Measurements from ENCODE around the gene DYNLRB1. TPM values are rescaled to one million over a fixed set of nuclear protein-coding genes. Genes with fewer than 3 reads are reported as not detected.

The DYNLRB1 gene
- total and polyA plus RNA-seq, 2 of the 13 experiments (the other 11 are each of a cell fraction or from before 2014, with no cell fraction given), result 140 to 244 TPM

- no peak; the same call in 1 of the 2 replicates for TF ChIP-seq THRA (CRISPR knock-in tag; IDR thresholded peaks at IDR 0.05; ENCODE audit: borderline replicate concordance)
- TF ChIP-seq ZNF34 (CRISPR knock-in tag; IDR thresholded peaks at IDR 0.05; ENCODE audit: borderline replicate concordance), result no peak
- TF ChIP-seq ZNF362 (CRISPR knock-in tag; IDR thresholded peaks at IDR 0.05; ENCODE audit: borderline replicate concordance), result peak; percentile 36
- peak; percentile 7 for TF ChIP-seq ZNF609 (CRISPR knock-in tag; IDR thresholded peaks at IDR 0.05; ENCODE audit: borderline replicate concordance)
- TF ChIP-seq GABPB1 (CRISPR knock-in tag; IDR thresholded peaks at IDR 0.05), result no peak
- no peak for TF ChIP-seq RFXANK (CRISPR knock-in tag; IDR thresholded peaks at IDR 0.05)
- TF ChIP-seq PHF8 (CRISPR knock-in tag; IDR thresholded peaks at IDR 0.05), result no peak
- TF ChIP-seq ZSCAN20 (CRISPR knock-in tag; IDR thresholded peaks at IDR 0.05; ENCODE audit: borderline replicate concordance), result no peak
- TF ChIP-seq ZNF383 (CRISPR knock-in tag; IDR thresholded peaks at IDR 0.05; ENCODE audit: borderline replicate concordance), result no peak; the same call in 1 of the 2 replicates
- TF ChIP-seq GMEB2 (CRISPR knock-in tag; IDR thresholded peaks at IDR 0.05; ENCODE audit: low read depth), result no peak
- no peak for TF ChIP-seq ZNF562 (CRISPR knock-in tag; IDR thresholded peaks at IDR 0.05; ENCODE audit: borderline replicate concordance)
- TF ChIP-seq ZNF232 (CRISPR knock-in tag; IDR thresholded peaks at IDR 0.05; ENCODE audit: borderline replicate concordance), result 0 out of 2 replicates have a peak, but pooled peaks have one; percentile 36
- no peak; the same call in 1 of the 2 replicates for TF ChIP-seq ZNF510 (CRISPR knock-in tag; IDR thresholded peaks at IDR 0.05; ENCODE audit: low read depth)
- peak; percentile 95; the same call in 1 of the 2 replicates for TF ChIP-seq CHD4 (IDR thresholded peaks at IDR 0.05; ENCODE audit: borderline replicate concordance, low read length)
- no peak for TF ChIP-seq CTCF (CRISPR knock-in tag; IDR thresholded peaks at IDR 0.05)
- TF ChIP-seq KLF6 (CRISPR knock-in tag; IDR thresholded peaks at IDR 0.05), result no peak
- TF ChIP-seq RAD51 (IDR thresholded peaks at IDR 0.05; ENCODE audit: borderline replicate concordance), result no peak
Measured at GRCh38 chr20:34515484-34516246, 557 bp upstream of the DYNLRB1 start (continued).

All from HepG2 (cell line).